ENCODE measurements around the gene SC5D. TPM values are rescaled to one million over a fixed set of nuclear protein-coding genes. Genes with fewer than 3 reads are reported as not detected.

Gene SC5D
- total RNA-seq, 1 donor from 2014 or later, result 18.7 TPM

DNA sequence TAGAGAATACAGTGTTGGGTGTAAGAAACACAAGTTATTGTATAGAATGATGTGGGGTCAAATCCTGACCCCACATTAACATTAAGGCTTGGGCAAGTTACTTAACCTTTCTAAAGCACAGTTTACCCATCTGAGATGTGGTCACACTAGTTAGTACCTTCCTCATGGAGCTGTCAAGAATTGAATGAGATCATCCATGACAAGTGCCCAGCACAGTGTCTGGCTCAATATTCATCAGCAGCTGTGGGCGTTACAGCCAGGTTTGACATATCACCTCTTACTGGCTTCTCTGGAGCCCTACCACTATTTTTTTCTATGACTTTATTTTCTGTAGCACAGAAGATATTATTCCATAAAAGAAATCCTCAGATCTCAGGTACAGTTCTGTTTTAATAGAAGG lies 57.2 kb downstream of the SC5D start:
- Histone ChIP-seq H3K36me3 (no peaks in the 10 kb centered on the region), H3K27me3 (ENCODE audit: low read depth) (peaks cover 11% of the 10 kb centered on the region), H3K4me1 (peaks cover 23% of the 10 kb centered on the region), H3K9me3 (replicated peaks) (no peaks in the 10 kb centered on the region), H3K4me3 (no peak overlapping the region), H3K27ac (replicated peaks) (no peak overlapping the region)
- TF ChIP-seq, protein P1, sequence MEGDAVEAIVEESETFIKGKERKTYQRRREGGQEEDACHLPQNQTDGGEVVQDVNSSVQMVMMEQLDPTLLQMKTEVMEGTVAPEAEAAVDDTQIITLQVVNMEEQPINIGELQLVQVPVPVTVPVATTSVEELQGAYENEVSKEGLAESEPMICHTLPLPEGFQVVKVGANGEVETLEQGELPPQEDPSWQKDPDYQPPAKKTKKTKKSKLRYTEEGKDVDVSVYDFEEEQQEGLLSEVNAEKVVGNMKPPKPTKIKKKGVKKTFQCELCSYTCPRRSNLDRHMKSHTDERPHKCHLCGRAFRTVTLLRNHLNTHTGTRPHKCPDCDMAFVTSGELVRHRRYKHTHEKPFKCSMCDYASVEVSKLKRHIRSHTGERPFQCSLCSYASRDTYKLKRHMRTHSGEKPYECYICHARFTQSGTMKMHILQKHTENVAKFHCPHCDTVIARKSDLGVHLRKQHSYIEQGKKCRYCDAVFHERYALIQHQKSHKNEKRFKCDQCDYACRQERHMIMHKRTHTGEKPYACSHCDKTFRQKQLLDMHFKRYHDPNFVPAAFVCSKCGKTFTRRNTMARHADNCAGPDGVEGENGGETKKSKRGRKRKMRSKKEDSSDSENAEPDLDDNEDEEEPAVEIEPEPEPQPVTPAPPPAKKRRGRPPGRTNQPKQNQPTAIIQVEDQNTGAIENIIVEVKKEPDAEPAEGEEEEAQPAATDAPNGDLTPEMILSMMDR (IDR thresholded peaks at IDR 0.05; ENCODE audit: borderline replicate concordance), result no peak
- DNase-seq, result no peak
- intact Hi-C loops (cut with micrococcal nuclease), result no loop called here

DNA sequence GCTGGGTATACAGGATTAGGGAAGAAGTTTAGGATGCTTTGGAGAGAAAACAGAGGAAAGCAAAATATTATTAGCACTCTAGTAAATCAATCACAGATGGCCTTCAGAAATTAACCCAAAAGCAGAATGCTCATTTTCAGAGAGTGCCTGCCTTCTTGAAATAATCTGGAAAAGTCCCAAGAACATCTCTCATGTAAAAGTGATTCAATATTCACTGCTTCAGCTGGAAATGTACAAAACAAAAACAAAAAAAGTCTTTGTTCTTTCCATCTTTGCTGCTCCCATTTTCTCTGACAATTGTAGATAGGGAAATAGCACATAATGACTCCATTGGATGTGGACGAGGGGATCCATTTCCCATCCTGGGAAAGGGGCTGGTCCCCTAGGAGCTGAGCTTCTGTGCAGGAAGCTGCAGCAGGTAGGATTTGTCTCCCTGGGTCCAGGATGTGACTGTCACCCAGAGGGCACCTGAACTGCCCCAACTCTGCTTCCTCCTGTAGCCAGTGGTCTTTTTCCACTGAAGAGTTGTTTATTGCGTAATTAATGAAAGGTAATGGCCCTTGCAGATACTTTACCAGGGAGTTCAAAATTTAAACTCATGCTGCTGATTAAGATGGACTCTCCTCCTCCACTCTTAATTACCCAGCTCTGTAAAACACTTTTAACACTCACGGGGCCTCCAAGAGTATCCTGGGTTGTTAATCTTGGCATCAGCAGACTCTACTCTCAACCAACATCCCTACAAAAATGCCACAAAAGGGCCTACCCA lies 57.9 kb downstream of the SC5D start:
- Histone ChIP-seq H3K9me3 (replicated peaks) (no peaks in the 10 kb centered on the region), H3K36me3 (no peaks in the 10 kb centered on the region), H3K27me3 (ENCODE audit: low read depth) (peaks cover 11% of the 10 kb centered on the region), H3K4me1 (peaks cover 23% of the 10 kb centered on the region), H3K4me3 (no peak overlapping the region), H3K27ac (replicated peaks) (no peak overlapping the region)
- intact Hi-C loops (cut with micrococcal nuclease), result no loop called here
- DNase-seq, result no peak
- TF ChIP-seq, protein P1 (IDR thresholded peaks at IDR 0.05; ENCODE audit: borderline replicate concordance), result no peak

GRCh38 chr11:121351083-121351630 lies 58.6 kb downstream of the SC5D start:
- no peak overlapping the region for H3K27ac ChIP-seq (replicated peaks)
- TF ChIP-seq, protein P1 (IDR thresholded peaks at IDR 0.05; ENCODE audit: borderline replicate concordance), result no peak
- DNase-seq, result no peak

GRCh38 chr11:121352251-121352891 lies 59.8 kb downstream of the SC5D start:
- intact Hi-C loops (cut with micrococcal nuclease), result no loop called here
- no peaks in the 10 kb centered on the region for H3K36me3 ChIP-seq
- peaks cover 28% of the 10 kb centered on the region for H3K4me1 ChIP-seq
- H3K4me3 ChIP-seq, result no peak overlapping the region
- TF ChIP-seq, protein P1 (IDR thresholded peaks at IDR 0.05; ENCODE audit: borderline replicate concordance), result no peak
- H3K27me3 ChIP-seq (ENCODE audit: low read depth), result peaks cover 8% of the 10 kb centered on the region
- peak overlapping the region; percentile 36 for H3K27ac ChIP-seq (replicated peaks)
- no peaks in the 10 kb centered on the region for H3K9me3 ChIP-seq (replicated peaks)
- no peak for DNase-seq

More at GRCh38 chr11:121351083-121351630, 58.6 kb downstream of the SC5D start:
- peaks cover 25% of the 10 kb centered on the region for H3K4me1 ChIP-seq
- H3K4me3 ChIP-seq, result no peak overlapping the region
- H3K36me3 ChIP-seq, result no peaks in the 10 kb centered on the region
- H3K9me3 ChIP-seq (replicated peaks), result no peaks in the 10 kb centered on the region
- intact Hi-C loops (cut with micrococcal nuclease), result no loop called here
- peaks cover 11% of the 10 kb centered on the region for H3K27me3 ChIP-seq (ENCODE audit: low read depth)

GRCh38 chr11:121354192-121354591 lies 61.6 kb downstream of the SC5D start:
- no peak for DNase-seq
- Histone ChIP-seq H3K9me3 (replicated peaks) (no peaks in the 10 kb centered on the region), H3K4me3 (no peak overlapping the region), H3K4me1 (peaks cover 28% of the 10 kb centered on the region), H3K27ac (replicated peaks) (no peak overlapping the region), H3K36me3 (no peaks in the 10 kb centered on the region), H3K27me3 (ENCODE audit: low read depth) (no peaks in the 10 kb centered on the region)
- TF ChIP-seq, protein P1 (IDR thresholded peaks at IDR 0.05; ENCODE audit: borderline replicate concordance), result no peak
- intact Hi-C loops (cut with micrococcal nuclease), result no loop called here

Measured in left ventricle myocardium inferior (tissue), 1 donor.